Smooth muscle cell (in vitro differentiated cells): Measurements from ENCODE around the gene CLIC2. TPM values are rescaled to one million over a fixed set of nuclear protein-coding genes. Genes with fewer than 3 reads are reported as not detected.

Source experiments
- DNase-seq: peaks from one replicate; lab custom pipeline; 2025; ENCODE audit not compliant: unreplicated experiment; lab: John Stamatoyannopoulos, UW
- H2AFZ ChIP-seq: fragments of 200-600 bp; sonication (generic); 2 replicates; pipeline ENCODE4 v1.6.0; 2016; ENCODE audit warnings: antibody characterized with exemption, low read depth, mild to moderate bottlenecking
- H3F3A ChIP-seq: fragments of 200-600 bp; sonication (generic); 2 replicates; pipeline ENCODE4 v1.6.0; 2017; ENCODE audit warnings: antibody characterized with exemption, low read depth
- H3K27ac ChIP-seq: fragments of 200-600 bp; sonication (generic); 2 replicates; pipeline ENCODE4 v1.5.1; 2016; ENCODE audit warnings: low read depth, mild to moderate bottlenecking
- H3K27me3 ChIP-seq: fragments of 200-600 bp; sonication (generic); 2 replicates; pipeline ENCODE4 v1.6.1; 2016; ENCODE audit warnings: low read depth, mild to moderate bottlenecking
- H3K36me3 ChIP-seq: fragments of 200-600 bp; sonication (generic); 2 replicates; pipeline ENCODE4 v1.5.1; 2016; ENCODE audit warnings: low read depth
- H3K4me1 ChIP-seq: fragments of 200-600 bp; sonication (generic); 2 replicates; pipeline ENCODE4 v1.5.1; 2016; ENCODE audit warnings: low read depth
- H3K4me2 ChIP-seq: fragments of 200-600 bp; sonication (generic); 2 replicates; pipeline ENCODE4 v1.6.0; 2016; ENCODE audit warnings: mild to moderate bottlenecking
- H3K4me3 ChIP-seq: fragments of 200-600 bp; sonication (generic); 2 replicates; pipeline ENCODE4 v1.5.1; 2016; ENCODE audit warnings: mild to moderate bottlenecking
- H3K79me2 ChIP-seq: fragments of 200-600 bp; sonication (generic); 2 replicates; pipeline ENCODE4 v1.6.0; 2016; ENCODE audit warnings: low read depth, mild to moderate bottlenecking
- H3K9ac ChIP-seq: fragments of 200-600 bp; sonication (generic); 2 replicates; pipeline ENCODE4 v1.6.0; 2016; ENCODE audit warnings: low read depth
- H3K9me3 ChIP-seq: fragments of 200-600 bp; sonication (generic); replicated peaks from 2 replicates; pipeline ENCODE4 v1.5.1; 2016; ENCODE audit warnings: low read depth
- H4K20me1 ChIP-seq: fragments of 200-600 bp; sonication (generic); 2 replicates; pipeline ENCODE4 v1.6.0; 2016; ENCODE audit warnings: low read depth
- WGBS: methylation state at CpG from one replicate; pipeline ENCODE4 v1.1.7; 2016; ENCODE audit warnings: low lambda C conversion rate; 5-methylcytosine and 5-hydroxymethylcytosine counted together
- microRNA-seq: library from miRNA; unstranded; fragments of <30 nt; microRNA quantifications from one replicate; pipeline ENCODE4, GENCODE V29; 2016; ENCODE audit warnings: borderline number of aligned reads
- polyA plus RNA-seq: library from polyadenylated mRNA; unstranded; fragments of >200 nt; fragmentation: Nextera tagmentation; extraction: Ambion mirVana; gene quantifications from 2 replicates; pipeline ENCODE4 v1.2.1, GENCODE V29; 2016
- small RNA-seq: library from RNA; depleted of rRNA; stranded (forward); fragments of <200 nt; gene quantifications from one replicate; pipeline ENCODE3, GENCODE V24; 2014
- total RNA-seq: library from RNA; depleted of rRNA; stranded (reverse); fragments of >200 nt; gene quantifications from 2 replicates; pipeline ENCODE4 v1.2.3, GENCODE V29; 2014
- TF ChIP-seq, protein P1 (sequence below): fragments of 200-600 bp; sonication (generic); IDR thresholded peaks from 2 replicates; pipeline ENCODE4 v1.5.1; 2017; ENCODE audit warnings: borderline replicate concordance, mild to moderate bottlenecking, antibody characterized with exemption; ENCODE audit not compliant: insufficient read depth, poor library complexity, severe bottlenecking

Gene CLIC2
- total and polyA plus RNA-seq, 2 experiments from 2014 or later: 0.22 to 0.33 TPM

DNA sequence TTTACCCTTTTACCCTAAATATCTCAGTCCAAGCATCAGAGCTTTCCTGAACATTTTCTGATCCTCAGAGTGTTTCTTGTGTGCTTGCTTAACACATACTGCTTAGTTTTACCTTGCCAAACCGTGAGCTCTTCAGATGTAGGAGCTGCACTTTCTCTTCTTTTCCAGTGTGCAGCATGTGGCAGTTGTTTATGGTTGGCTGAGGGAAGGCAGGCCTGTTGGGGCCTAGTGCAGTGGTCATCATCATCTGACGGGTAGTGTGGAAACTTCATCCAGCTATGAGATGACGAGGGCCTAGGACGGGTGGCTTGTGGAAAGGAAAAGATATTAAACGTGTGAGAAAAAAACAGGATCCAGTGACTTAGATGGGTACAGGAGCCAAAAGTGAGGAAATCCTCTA, 96.7 kb downstream of the CLIC2 start:
- Histone ChIP-seq H3K4me3 (no peak overlapping the region), H3K27ac (no peak overlapping the region), H4K20me1 (no peaks in the 10 kb centered on the region), H3K36me3 (peaks cover 8% of the 10 kb centered on the region), H3F3A (no peaks in the 10 kb centered on the region), H3K79me2 (no peaks in the 10 kb centered on the region), H3K27me3 (no peaks in the 10 kb centered on the region), H3K4me1 (no peaks in the 10 kb centered on the region), H2AFZ (no peak overlapping the region), H3K9ac (no peak overlapping the region), H3K9me3 (no peaks in the 10 kb centered on the region), H3K4me2 (no peak overlapping the region)
- DNase-seq: no peak
- TF ChIP-seq, protein P1, sequence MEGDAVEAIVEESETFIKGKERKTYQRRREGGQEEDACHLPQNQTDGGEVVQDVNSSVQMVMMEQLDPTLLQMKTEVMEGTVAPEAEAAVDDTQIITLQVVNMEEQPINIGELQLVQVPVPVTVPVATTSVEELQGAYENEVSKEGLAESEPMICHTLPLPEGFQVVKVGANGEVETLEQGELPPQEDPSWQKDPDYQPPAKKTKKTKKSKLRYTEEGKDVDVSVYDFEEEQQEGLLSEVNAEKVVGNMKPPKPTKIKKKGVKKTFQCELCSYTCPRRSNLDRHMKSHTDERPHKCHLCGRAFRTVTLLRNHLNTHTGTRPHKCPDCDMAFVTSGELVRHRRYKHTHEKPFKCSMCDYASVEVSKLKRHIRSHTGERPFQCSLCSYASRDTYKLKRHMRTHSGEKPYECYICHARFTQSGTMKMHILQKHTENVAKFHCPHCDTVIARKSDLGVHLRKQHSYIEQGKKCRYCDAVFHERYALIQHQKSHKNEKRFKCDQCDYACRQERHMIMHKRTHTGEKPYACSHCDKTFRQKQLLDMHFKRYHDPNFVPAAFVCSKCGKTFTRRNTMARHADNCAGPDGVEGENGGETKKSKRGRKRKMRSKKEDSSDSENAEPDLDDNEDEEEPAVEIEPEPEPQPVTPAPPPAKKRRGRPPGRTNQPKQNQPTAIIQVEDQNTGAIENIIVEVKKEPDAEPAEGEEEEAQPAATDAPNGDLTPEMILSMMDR: no peak
- WGBS: 86% methylated on average over 5 of the region's 5 CpGs

GRCh38 chrX:155235891-155236290, 98.5 kb downstream of the CLIC2 start:
- Histone ChIP-seq H3K36me3 (peaks cover 8% of the 10 kb centered on the region), H3F3A (no peaks in the 10 kb centered on the region), H3K27me3 (no peaks in the 10 kb centered on the region), H3K9ac (no peak overlapping the region), H3K79me2 (no peaks in the 10 kb centered on the region), H3K4me3 (no peak overlapping the region), H2AFZ (no peak overlapping the region), H3K4me1 (no peaks in the 10 kb centered on the region), H4K20me1 (no peaks in the 10 kb centered on the region), H3K9me3 (no peaks in the 10 kb centered on the region), H3K27ac (no peak overlapping the region), H3K4me2 (no peak overlapping the region)
- DNase-seq: no peak
- TF ChIP-seq, protein P1: no peak

DNA sequence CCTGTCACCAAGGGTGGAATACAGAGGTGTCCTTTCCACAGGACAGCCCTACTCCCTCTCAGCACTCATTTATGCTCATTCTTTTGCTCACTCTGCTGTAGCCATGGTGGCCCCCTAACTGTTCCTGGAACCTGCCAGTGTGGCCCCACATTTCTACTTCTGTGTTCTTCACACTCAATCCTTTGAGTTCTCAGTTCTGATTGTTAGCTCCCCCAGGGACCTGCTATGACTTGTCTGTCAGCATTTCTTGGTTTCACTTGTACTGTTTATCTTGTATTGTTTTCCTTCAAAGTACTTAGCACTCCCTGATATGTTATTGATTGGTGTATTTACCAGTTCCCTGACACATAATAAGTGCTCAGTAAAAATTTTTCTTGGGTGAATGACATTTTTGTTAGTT, 103.3 kb downstream of the CLIC2 start:
- TF ChIP-seq, protein P1: no peak
- DNase-seq: no peak

More for the DNA sequence above, 103.3 kb downstream of the CLIC2 start:
- peaks cover 4% of the 10 kb centered on the region for H3K36me3 ChIP-seq
- H3K79me2 ChIP-seq: peaks cover 5% of the 10 kb centered on the region
- H3K4me2 ChIP-seq: no peak overlapping the region
- H3K4me1 ChIP-seq: no peaks in the 10 kb centered on the region
- no peaks in the 10 kb centered on the region for H4K20me1 ChIP-seq
- peaks cover 2% of the 10 kb centered on the region for H3K9me3 ChIP-seq
- no peak overlapping the region for H2AFZ ChIP-seq
- no peak overlapping the region for H3K9ac ChIP-seq
- H3F3A ChIP-seq: no peaks in the 10 kb centered on the region
- H3K27me3 ChIP-seq: no peaks in the 10 kb centered on the region
- no peak overlapping the region for H3K4me3 ChIP-seq
- H3K27ac ChIP-seq: no peak overlapping the region

Small RNA genes within 50 kb of the gene (microRNA-seq; reads per million reads assigned to microRNA genes)
- not detected for gene MIR1184-2

Small RNA genes within 50 kb of the gene (small RNA-seq; reads per million reads assigned to genes)
- gene AC234781.4 (not detected), gene MIR1184-2 (not detected)

Other genes with a start within 250 kb of the CLIC2 start
- gene VBP1, start 118.2 kb downstream of the CLIC2 start, total RNA-seq: 70.6 and 83.0 TPM in 2 replicates
- 55.8 and 63.3 TPM in 2 replicates for gene VBP1, start 118.2 kb downstream of the CLIC2 start, polyA plus RNA-seq
- gene RAB39B, start 70.1 kb downstream of the CLIC2 start, total RNA-seq: 0.04 TPM in 1 of 2 replicates, not detected in the other
- gene RAB39B, start 70.1 kb downstream of the CLIC2 start, polyA plus RNA-seq: not detected in 2 replicates
- not detected in 2 replicates for gene F8A2, start 47.5 kb upstream of the CLIC2 start, total RNA-seq
- not detected in 2 replicates for gene F8A2, start 47.5 kb upstream of the CLIC2 start, polyA plus RNA-seq
- gene F8A3, start 124.0 kb upstream of the CLIC2 start, total RNA-seq: 7.8 and 9.3 TPM in 2 replicates
- gene F8A3, start 124.0 kb upstream of the CLIC2 start, polyA plus RNA-seq: 11.3 and 11.4 TPM in 2 replicates